ENCODE measurements around the gene C11orf71.

C11orf71 gene

GRCh38 chr11:114400216-114400914 is at the start of gene C11orf71, which contains the start of gene RBM7:
Gene C11orf71 (minus strand): TSS chr11:114400511. CDS start chr11:114400331, 180 bp downstream.
Gene RBM7 (plus strand): TSS chr11:114400666. CDS start chr11:114400672, 6 bp downstream.
- peak; percentile 91 to 99 (median 96) for DNase-seq
- intact Hi-C loops (cut with DNase I) = loop anchor here (5.0 kb wide), 1 partner anchor 37 kb away; the partner anchor contains the start of gene REXO2

GRCh38 chr11:114449845-114450244 is 49.5 kb upstream of the C11orf71 start:
- intact Hi-C loops (cut with DNase I) = no loop called here
- no peak for DNase-seq

- DNase-seq = no peak
- intact Hi-C loops (cut with DNase I) = no loop called here
Observed at GRCh38 chr11:114448749-114449482, 48.6 kb upstream of the C11orf71 start.

GRCh38 chr11:114447892-114448291 is 47.6 kb upstream of the C11orf71 start:
- no peak for DNase-seq
- intact Hi-C loops (cut with DNase I) = no loop called here

- DNase-seq = no peak
- intact Hi-C loops (cut with DNase I) = no loop called here
Observed at GRCh38 chr11:114447444-114447843, 47.1 kb upstream of the C11orf71 start.

GRCh38 chr11:114442536-114442935 is 42.2 kb upstream of the C11orf71 start:
- no peak for DNase-seq
- intact Hi-C loops (cut with DNase I) = loop anchor here (5.0 kb wide), 1 partner anchor 100 kb away; no protein-coding TSS in a partner anchor

- DNase-seq = no peak
- intact Hi-C loops (cut with DNase I) = loop anchor here (5.0 kb wide), 1 partner anchor 100 kb away; no protein-coding TSS in a partner anchor
Observed at GRCh38 chr11:114441921-114442320, 41.6 kb upstream of the C11orf71 start.

- no peak for DNase-seq
- intact Hi-C loops (cut with DNase I) = loop anchor here (5.0 kb wide), 1 partner anchor 99 kb away; no protein-coding TSS in a partner anchor
Observed at GRCh38 chr11:114440971-114441763, 40.9 kb upstream of the C11orf71 start.

- intact Hi-C loops (cut with DNase I) = loop anchor here (5.0 kb wide), 1 partner anchor 98 kb away; no protein-coding TSS in a partner anchor
- peak in 28 of 42 donors; percentile 2 to 65 (median 29) for DNase-seq
Observed at GRCh38 chr11:114440121-114440860, 40.0 kb upstream of the C11orf71 start.

GRCh38 chr11:114439229-114440120 is 39.2 kb upstream of the C11orf71 start, which contains the start of gene REXO2:
Gene REXO2 (plus strand): TSS chr11:114439467. CDS start chr11:114439529, 62 bp downstream.
- DNase-seq = peak; percentile 93 to 98 (median 97)
- intact Hi-C loops (cut with DNase I) = loop anchor here (5.0 kb wide), 2 partner anchors 37 to 97 kb away; partner anchors contain the start of genes C11orf71 and RBM7

- intact Hi-C loops (cut with DNase I) = loop anchor here (5.0 kb wide), 1 partner anchor 36 kb away; the partner anchor contains the start of genes C11orf71 and RBM7
- DNase-seq = no peak
Observed at GRCh38 chr11:114438303-114438702, 38.0 kb upstream of the C11orf71 start.

GRCh38 chr11:114433376-114433775 is 33.1 kb upstream of the C11orf71 start:
- intact Hi-C loops (cut with DNase I) = no loop called here
- DNase-seq = no peak

- DNase-seq = no peak
- intact Hi-C loops (cut with DNase I) = no loop called here
Observed at GRCh38 chr11:114432893-114433292, 32.6 kb upstream of the C11orf71 start.

- no peak for DNase-seq
- intact Hi-C loops (cut with DNase I) = no loop called here
Observed at GRCh38 chr11:114430290-114430689, 30.0 kb upstream of the C11orf71 start.

GRCh38 chr11:114426280-114426679 is 26.0 kb upstream of the C11orf71 start:
- intact Hi-C loops (cut with DNase I) = no loop called here

GRCh38 chr11:114416441-114416961 is 16.2 kb upstream of the C11orf71 start:
- intact Hi-C loops (cut with DNase I) = no loop called here
- no peak for DNase-seq

More at GRCh38 chr11:114426280-114426679, 26.0 kb upstream of the C11orf71 start:
- DNase-seq = no peak

GRCh38 chr11:114413958-114414357 is 13.6 kb upstream of the C11orf71 start:
- no peak for DNase-seq
- intact Hi-C loops (cut with DNase I) = no loop called here
